HFF-Myc (cell line): Measurements from ENCODE around the gene IFITM10.

ENCODE experiments used
- DNase-seq: peaks from one replicate; pipeline ENCODE4 v3.0.0-alpha.2; 2011; ENCODE audit warnings: low read depth; ENCODE audit errors: extremely low read depth
- H3K4me3 ChIP-seq: replicated peaks from 2 replicates; pipeline ENCODE4 v1.5.1; 2011; ENCODE audit warnings: low read depth, mild to moderate bottlenecking, control low read depth, low read length
- TF ChIP-seq, protein P1 (sequence below): IDR thresholded peaks from 2 replicates; pipeline ENCODE4 v1.5.1; 2012; ENCODE audit warnings: mild to moderate bottlenecking, low read depth, low read length, control low read depth; ENCODE audit errors: missing control alignments

The IFITM10 gene

GRCh38 chr11:1766719-1767398, 16.5 kb upstream of the IFITM10 start:
- no peak overlapping the region for H3K4me3 ChIP-seq
- DNase-seq = no peak
- TF ChIP-seq, protein P1, sequence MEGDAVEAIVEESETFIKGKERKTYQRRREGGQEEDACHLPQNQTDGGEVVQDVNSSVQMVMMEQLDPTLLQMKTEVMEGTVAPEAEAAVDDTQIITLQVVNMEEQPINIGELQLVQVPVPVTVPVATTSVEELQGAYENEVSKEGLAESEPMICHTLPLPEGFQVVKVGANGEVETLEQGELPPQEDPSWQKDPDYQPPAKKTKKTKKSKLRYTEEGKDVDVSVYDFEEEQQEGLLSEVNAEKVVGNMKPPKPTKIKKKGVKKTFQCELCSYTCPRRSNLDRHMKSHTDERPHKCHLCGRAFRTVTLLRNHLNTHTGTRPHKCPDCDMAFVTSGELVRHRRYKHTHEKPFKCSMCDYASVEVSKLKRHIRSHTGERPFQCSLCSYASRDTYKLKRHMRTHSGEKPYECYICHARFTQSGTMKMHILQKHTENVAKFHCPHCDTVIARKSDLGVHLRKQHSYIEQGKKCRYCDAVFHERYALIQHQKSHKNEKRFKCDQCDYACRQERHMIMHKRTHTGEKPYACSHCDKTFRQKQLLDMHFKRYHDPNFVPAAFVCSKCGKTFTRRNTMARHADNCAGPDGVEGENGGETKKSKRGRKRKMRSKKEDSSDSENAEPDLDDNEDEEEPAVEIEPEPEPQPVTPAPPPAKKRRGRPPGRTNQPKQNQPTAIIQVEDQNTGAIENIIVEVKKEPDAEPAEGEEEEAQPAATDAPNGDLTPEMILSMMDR = no peak

GRCh38 chr11:1765871-1766718, 15.7 kb upstream of the IFITM10 start:
- TF ChIP-seq, protein P1 = peak; percentile 29
- H3K4me3 ChIP-seq = no peak overlapping the region
- DNase-seq = no peak

- H3K4me3 ChIP-seq = peak within 1 kb of the TSS; percentile 84
- TF ChIP-seq, protein P1 = no peak
- DNase-seq = no peak
These were observed 13.6 kb upstream of the IFITM10 start, which contains the start of gene CTSD for GRCh38 chr11:1763796-1764661. CTSD (minus strand) TSS chr11:1763927; CDS start chr11:1763859, 68 bp downstream.

GRCh38 chr11:1763336-1763795, 13.0 kb upstream of the IFITM10 start:
- no peak for DNase-seq
- H3K4me3 ChIP-seq = peak overlapping the region; percentile 84
- TF ChIP-seq, protein P1 = no peak

DNA sequence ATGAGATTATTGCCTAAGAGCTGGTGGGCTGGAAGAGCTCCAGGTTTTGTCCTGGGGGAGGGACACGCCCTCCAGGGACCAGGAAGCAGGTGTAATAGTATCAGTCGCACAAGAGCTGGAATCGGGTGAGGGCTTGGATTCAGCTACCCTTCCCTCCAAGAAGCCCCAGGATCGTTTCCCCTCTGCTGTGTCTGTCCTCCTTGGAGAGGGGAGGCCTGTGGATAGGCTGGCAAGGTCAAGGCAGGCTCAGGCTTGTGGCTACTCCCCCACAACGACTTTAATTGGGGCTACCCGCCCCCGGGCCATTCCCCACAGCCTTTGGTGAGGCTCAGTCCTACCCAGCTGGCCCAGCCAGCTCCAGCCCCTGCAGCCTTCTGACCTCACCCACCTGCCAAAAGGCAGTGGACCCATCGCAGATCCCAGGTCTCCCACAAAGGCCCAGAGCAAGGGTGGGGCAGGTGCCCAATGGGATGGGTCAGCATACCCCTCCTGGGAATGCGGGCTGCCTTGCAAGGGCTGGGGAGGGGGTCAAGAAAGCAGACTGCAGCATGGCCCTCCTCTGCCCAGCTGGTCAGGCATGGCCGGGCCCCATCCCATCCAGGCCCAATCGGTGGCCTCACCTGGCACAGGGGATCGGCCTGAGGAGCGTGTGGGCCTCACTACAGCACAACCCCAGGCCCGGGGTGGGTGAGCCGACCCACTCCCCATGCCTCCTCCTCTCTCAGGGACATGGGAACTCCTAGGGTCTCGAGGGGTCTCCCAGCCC, 12.3 kb upstream of the IFITM10 start:
- DNase-seq = no peak
- H3K4me3 ChIP-seq = peak overlapping the region; percentile 84
- TF ChIP-seq, protein P1 = no peak
